WERI-Rb-1 (cell line): ENCODE results near the gene CACNA2D1.
A peak's percentile ranks its signal among the peaks of the same experiment; 100 is the strongest.

Experiments used
- DNase-seq: peaks from one replicate; pipeline ENCODE4 v3.0.0-alpha.2; 2020
- H3K27ac ChIP-seq: fragments of 250-450 bp; sonication (Bioruptor Pico); 2 replicates; pipeline ENCODE4 v1.5.1; 2020; ENCODE audit warnings: mild to moderate bottlenecking, moderate library complexity
- H3K27me3 ChIP-seq: fragments of 250-450 bp; sonication (Bioruptor Pico); 2 replicates; pipeline ENCODE4 v1.5.1; 2021; ENCODE audit warnings: mild to moderate bottlenecking, low read depth, moderate library complexity; ENCODE audit not compliant: insufficient read depth, severe bottlenecking
- H3K36me3 ChIP-seq: fragments of 250-450 bp; sonication (Bioruptor Pico); 2 replicates; pipeline ENCODE4 v1.5.1; 2020; ENCODE audit warnings: mild to moderate bottlenecking, moderate library complexity
- H3K4me3 ChIP-seq: 2 replicates; pipeline ENCODE4 v1.5.1; 2011; ENCODE audit warnings: low read depth, mild to moderate bottlenecking, control low read depth, low read length
- H3K9me3 ChIP-seq: fragments of 250-450 bp; sonication (Bioruptor Pico); 2 replicates; pipeline ENCODE4 v1.5.1; 2021; ENCODE audit warnings: mild to moderate bottlenecking, moderate library complexity; ENCODE audit not compliant: severe bottlenecking
- TF ChIP-seq, protein P1 (sequence below): IDR thresholded peaks from 2 replicates; pipeline ENCODE4 v1.5.1; 2011; ENCODE audit warnings: low read depth, mild to moderate bottlenecking, control low read depth, inconsistent platforms, low read length

CACNA2D1 gene

GRCh38 chr7:82449910-82450309 is 6.3 kb upstream of the CACNA2D1 start:
- no peak overlapping the region for H3K27ac ChIP-seq
- no peaks in the 10 kb centered on the region for H3K9me3 ChIP-seq
- H3K27me3 ChIP-seq = no peaks in the 10 kb centered on the region
- TF ChIP-seq, protein P1, sequence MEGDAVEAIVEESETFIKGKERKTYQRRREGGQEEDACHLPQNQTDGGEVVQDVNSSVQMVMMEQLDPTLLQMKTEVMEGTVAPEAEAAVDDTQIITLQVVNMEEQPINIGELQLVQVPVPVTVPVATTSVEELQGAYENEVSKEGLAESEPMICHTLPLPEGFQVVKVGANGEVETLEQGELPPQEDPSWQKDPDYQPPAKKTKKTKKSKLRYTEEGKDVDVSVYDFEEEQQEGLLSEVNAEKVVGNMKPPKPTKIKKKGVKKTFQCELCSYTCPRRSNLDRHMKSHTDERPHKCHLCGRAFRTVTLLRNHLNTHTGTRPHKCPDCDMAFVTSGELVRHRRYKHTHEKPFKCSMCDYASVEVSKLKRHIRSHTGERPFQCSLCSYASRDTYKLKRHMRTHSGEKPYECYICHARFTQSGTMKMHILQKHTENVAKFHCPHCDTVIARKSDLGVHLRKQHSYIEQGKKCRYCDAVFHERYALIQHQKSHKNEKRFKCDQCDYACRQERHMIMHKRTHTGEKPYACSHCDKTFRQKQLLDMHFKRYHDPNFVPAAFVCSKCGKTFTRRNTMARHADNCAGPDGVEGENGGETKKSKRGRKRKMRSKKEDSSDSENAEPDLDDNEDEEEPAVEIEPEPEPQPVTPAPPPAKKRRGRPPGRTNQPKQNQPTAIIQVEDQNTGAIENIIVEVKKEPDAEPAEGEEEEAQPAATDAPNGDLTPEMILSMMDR = no peak
- DNase-seq = no peak
- H3K36me3 ChIP-seq = no peaks in the 10 kb centered on the region
- H3K4me3 ChIP-seq = no peak overlapping the region

DNA sequence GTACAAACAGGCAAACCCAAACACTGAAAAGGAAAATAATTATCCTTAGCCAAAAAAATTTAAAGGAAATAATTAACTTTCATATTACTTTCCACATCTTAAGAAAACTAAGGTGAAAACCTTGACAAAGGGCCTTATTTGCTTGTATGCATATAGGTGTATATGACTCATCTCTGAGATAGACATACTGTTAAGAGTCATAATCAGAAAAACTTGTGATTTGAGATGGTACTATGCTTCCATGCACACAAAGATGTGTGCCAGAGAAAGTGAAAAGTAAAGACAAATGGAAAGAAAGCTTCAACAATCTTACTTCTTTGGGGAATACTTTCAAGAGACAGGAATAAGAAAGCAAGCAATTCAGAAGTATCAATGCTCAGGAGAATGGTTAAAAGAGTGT is 3.3 kb upstream of the CACNA2D1 start:
- H3K9me3 ChIP-seq = no peaks in the 10 kb centered on the region
- H3K27ac ChIP-seq = no peak overlapping the region
- no peaks in the 10 kb centered on the region for H3K27me3 ChIP-seq
- no peak for DNase-seq
- H3K4me3 ChIP-seq = no peak overlapping the region
- H3K36me3 ChIP-seq = no peaks in the 10 kb centered on the region
- TF ChIP-seq, protein P1 = no peak

DNA sequence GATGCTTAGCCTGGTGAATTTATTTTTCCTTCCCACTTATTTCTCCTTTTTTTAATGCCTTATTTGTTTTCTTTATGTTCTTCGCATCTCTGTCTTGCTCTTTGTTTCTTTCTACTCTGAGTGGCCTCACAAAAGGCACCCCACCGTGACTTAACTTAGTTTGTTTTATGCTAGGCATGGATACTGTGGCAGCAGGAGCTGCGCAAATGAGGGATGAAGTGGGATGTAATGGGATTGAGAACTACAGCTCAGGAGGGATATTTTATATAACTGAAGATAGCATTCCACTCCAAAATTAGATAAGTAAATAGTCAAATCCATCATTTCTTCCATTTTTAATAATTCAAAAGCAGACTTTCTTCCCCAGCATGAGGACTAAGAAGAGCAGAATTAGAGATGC is 1.7 kb upstream of the CACNA2D1 start:
- Histone ChIP-seq H3K27ac (peak overlapping the region; percentile 74), H3K36me3 (no peaks in the 10 kb centered on the region), H3K27me3 (no peaks in the 10 kb centered on the region), H3K4me3 (no peak overlapping the region), H3K9me3 (no peaks in the 10 kb centered on the region)
- TF ChIP-seq, protein P1 = no peak
- DNase-seq = no peak

GRCh38 chr7:82444220-82444909 is 788 bp upstream of the CACNA2D1 start:
- Histone ChIP-seq H3K4me3 (peak overlapping the region; percentile 61), H3K27ac (peak overlapping the region; percentile 74), H3K9me3 (no peaks in the 10 kb centered on the region), H3K27me3 (no peaks in the 10 kb centered on the region), H3K36me3 (no peaks in the 10 kb centered on the region)
- peak; percentile 58 for DNase-seq
- TF ChIP-seq, protein P1 = peak; percentile 18; the same call in 1 of the 2 replicates

DNA sequence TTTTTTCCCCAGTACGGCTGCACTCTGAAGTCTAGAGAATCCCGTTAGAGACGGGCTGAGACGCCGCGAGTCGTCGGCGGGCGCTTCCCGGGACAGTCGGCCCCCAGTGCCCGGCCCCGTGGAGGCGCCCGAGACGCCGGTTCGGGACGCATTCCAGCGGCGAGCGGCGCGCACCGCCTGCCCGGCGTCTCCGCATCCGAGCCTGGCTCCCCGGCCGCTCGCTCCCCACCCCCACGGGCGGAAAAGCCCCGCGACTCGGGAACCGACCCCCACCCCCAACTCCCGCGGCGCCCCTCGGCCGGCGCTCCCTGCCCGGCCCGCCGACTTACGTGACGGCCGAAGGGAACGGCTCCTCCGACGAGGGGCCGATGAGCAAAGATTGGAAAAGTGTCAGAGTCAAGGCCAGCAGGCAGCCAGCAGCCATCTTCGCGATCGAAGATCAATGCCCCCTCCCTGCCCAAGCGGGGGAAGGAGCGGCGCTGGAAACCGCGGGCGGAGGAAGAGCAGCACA is 486 bp downstream of the CACNA2D1 start:
- TF ChIP-seq, protein P1 = no peak
- DNase-seq = no peak
- Histone ChIP-seq H3K27ac (peak overlapping the region; percentile 94), H3K27me3 (no peaks in the 10 kb centered on the region), H3K9me3 (no peaks in the 10 kb centered on the region), H3K36me3 (no peaks in the 10 kb centered on the region; the same call in 1 of the 2 replicates), H3K4me3 (peak overlapping the region; percentile 61)
